Forelimb muscle (tissue), 1 donor: ENCODE data around the gene P2RY14. TPM values are rescaled to one million over a fixed set of nuclear protein-coding genes. Genes with fewer than 3 reads are reported as not detected.

Experiments used
- DNase-seq: peaks from one replicate; pipeline ENCODE4 v3.0.0-alpha.2; 2013; ENCODE audit warnings: low read depth
- polyA plus RNA-seq: library from polyadenylated mRNA; unstranded; fragments of 120-200 nt; gene quantifications from one replicate; pipeline ENCODE4 v1.2.1, GENCODE V29; 2013; ENCODE audit not compliant: insufficient read length

P2RY14 gene
- 1.4 TPM for polyA plus RNA-seq

- no peak for DNase-seq
Observed at GRCh38 chr3:151278230-151278629, at the start of gene P2RY14. Gene P2RY14 (minus strand): TSS chr3:151278542. CDS start chr3:151214316, 64,226 bp downstream.

- DNase-seq = no peak
Observed at GRCh38 chr3:151327571-151328198, 49.3 kb upstream of the P2RY14 start.

DNA sequence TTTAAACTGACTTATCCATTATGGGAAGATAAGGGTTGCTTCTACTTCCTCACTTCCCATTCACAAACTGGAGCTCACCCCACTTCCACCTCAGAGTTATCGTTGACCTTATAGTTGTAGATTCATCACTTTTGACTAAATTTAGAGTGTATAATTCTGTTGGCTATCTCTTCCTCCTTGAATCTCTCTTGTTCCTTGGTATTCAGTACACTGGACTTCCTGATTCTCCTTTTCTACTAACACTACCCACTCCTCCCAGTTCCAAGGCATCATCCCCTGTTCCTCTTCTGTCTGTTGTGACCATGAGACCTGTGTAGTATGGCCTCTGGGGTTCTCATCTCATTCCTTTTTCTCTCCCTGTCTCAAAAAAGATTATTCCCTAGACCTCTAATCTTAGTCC, 44.2 kb upstream of the P2RY14 start:
- no peak for DNase-seq

DNA sequence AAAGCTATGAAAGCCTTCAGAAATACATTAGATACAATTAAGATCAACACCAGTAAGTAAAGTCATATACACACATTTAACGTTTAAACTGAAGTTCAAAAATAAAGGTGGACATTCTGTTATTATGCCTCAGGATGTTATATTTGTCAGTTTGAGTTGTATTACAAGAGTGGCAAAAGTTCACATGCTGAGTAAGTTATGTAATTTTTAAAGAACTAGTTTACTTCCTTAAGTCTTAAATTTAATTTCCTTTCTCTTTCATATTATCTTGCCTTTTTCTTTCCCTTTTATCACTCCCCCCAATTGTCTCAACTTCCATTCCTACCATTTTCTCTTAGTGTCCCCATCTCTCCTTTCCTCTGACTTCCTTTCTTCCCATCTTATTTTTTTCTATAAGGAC, 43.2 kb upstream of the P2RY14 start:
- DNase-seq = no peak

DNA sequence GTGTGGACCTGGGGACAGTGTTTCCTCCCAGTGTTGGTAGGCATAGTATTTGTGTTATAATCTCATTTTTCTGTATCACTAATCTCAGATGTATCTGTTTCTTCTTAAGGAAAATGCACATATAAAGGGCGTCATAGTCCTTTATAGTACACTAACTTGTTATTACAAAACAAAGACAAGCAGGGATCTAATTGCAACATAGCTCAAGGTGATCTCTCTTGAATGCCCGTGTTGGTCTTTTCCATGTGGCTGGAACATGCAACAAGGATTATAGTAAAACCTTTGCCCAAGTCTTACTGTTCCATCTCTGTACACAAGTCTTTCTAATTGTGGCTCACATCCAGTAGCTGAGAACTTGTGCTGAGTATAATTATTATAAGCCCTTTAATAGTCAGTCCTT, 41.8 kb upstream of the P2RY14 start:
- no peak for DNase-seq

GRCh38 chr3:151319628-151320027, 41.3 kb upstream of the P2RY14 start:
- no peak for DNase-seq

GRCh38 chr3:151318991-151319390, 40.6 kb upstream of the P2RY14 start:
- no peak for DNase-seq

- no peak for DNase-seq
Observed at GRCh38 chr3:151318313-151318712, 40.0 kb upstream of the P2RY14 start.

DNA sequence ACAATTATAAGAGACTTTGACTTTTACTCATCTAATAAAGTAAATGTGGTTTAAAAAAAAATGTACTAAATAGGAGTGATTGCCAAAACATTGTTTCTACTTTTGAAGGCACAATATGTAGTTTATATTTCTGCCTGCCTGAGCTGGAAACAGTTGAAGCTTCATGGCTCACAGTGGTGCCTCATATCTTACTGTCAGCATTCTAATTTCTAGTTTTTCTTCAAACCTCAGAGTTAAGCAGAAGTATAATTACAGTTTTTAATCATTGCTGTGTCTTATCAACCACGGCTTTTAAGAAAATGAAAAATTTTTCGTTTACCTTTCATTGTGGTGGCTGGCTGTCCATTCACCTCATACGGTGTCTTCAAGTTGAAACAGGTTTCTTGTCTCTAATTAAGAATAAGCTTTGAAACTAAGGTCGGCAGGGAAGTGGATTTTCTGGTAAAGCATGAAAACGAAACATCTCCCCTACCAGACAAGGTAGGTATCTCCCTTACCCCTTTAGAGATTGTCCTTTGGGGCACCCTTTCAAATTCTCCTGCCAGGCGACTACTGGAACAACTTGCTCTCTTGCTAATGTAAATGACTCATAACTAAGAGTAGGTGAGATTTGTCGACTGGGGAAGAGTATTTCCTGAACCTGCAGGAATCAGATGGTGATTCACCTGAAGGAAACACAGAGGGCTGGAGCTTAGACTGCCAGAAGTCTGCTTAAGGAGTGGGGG, 38.1 kb upstream of the P2RY14 start, which contains the start of gene GPR87:
Gene GPR87, minus strand, starts transcription at position 554 of the 725 bp plus-strand sequence. CDS start 16,720 bp downstream, outside the sequence.
- DNase-seq = no peak

DNA sequence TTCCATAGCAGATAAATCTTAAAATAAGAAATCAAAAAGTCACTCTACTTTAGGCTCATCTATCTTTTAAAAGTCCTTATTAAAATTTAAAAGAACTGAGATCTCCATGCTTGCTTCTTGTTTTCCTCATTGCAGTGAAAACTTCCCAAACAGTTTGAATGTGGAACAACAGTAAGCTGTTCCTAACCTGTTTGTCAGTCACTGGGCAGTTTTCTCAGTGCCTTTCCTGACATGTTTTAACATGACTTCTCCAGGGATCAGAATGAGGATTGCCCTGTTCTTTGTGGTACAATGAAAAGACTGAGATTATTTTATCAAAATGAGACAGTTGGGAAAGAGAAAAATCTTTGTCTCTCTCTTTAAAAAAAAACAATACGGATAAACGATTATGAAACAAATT, 37.5 kb upstream of the P2RY14 start:
- DNase-seq = no peak

DNA sequence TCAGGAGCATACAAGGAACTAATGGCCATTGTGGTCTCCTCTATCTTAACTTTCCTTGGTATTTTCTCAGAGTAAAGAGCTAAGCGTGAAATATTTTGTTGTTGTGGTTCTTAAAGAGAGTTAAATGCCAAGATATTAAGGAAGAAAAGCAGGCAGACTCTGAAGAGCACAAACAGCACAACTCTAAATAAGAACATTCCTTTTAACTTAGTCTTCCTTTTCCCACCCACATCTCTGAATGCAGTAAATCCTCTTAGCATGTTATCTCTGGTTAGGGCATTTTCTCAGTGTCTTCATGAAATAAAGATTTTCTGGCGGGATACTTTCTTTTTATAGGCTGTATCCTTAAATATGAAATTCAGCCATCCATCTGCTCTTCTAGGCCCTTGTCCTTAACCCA, 36.8 kb upstream of the P2RY14 start:
- no peak for DNase-seq

DNA sequence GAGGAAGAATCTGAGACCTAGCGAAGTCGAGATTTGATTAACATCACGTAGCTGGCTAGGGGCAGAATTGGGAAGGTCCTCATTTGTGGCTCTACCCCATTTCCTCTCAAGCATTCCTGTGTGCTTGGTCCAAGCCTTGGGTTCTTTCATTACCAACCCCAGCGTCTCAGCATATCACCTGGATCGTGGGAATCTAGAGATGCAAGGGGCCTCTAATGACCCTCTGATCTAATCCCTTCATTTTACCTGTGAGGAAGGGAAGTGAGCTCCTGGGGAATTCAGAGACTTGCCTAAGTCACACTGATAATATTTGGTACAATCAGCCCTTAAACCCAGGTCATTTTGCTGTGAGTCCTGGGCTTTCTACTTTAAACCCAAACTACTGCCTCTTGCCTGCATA, 36.3 kb upstream of the P2RY14 start:
- no peak for DNase-seq

- no peak for DNase-seq
Observed at GRCh38 chr3:151314137-151314536, 35.8 kb upstream of the P2RY14 start.

GRCh38 chr3:151312972-151313371, 34.6 kb upstream of the P2RY14 start:
- DNase-seq = no peak

GRCh38 chr3:151309566-151309965, 31.2 kb upstream of the P2RY14 start:
- no peak for DNase-seq

DNA sequence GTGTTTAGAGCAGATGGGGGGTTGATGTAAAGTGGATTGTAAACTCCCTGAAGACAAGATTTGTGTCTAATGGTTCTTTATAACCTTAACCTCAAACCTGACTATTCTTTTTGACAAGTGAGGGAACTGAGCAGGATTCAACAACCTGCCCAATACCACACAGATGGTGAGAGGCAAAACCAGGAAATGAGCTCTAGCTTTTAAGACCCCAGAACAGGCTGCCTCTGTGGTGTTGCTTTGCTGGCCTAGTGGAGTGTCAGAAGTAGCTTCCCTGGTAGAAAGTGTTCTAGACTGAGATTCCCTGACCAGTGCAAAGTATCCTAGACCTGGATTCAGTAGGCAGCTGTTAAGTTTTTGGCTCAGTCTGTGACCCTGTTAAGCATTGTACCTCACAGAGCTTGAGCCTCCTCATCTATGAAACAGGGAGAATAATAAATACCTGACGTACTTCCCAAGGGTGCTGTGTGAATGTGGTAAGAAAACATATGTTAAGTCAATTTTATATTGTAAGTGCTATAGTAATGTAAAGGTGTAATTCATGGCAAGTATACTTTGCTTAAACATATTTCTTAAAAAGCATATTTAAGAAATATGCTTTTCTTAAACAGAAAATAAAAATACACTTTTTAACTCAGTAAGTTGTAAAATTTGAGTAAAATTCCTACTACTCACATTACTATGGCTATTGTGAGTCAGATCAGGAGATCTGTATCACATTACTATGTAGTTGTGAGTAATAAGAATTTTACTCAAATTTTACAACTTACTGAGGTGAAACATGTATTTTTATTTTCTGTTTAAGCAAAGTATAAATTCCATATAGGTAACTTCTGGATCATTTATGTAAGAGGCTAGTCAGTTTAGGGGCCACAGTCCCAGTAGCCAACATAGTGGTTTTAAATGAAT, 29.5 kb upstream of the P2RY14 start:
- no peak for DNase-seq

GRCh38 chr3:151307131-151307530, 28.8 kb upstream of the P2RY14 start:
- no peak for DNase-seq

- no peak for DNase-seq
Observed at GRCh38 chr3:151306168-151306810, 27.9 kb upstream of the P2RY14 start.

GRCh38 chr3:151305775-151306151, 27.4 kb upstream of the P2RY14 start:
- DNase-seq = no peak

- DNase-seq = no peak
Observed at GRCh38 chr3:151305060-151305774, 26.9 kb upstream of the P2RY14 start.

- DNase-seq = no peak
Observed at GRCh38 chr3:151303751-151304150, 25.4 kb upstream of the P2RY14 start.
